ENCODE data around the gene CRK.
"Not testable (repeated sequence)": the region's sequence is repeated elsewhere in the genome, so short reads cannot be mapped to it uniquely, and the experiment has no call there.

The CRK gene

DNA sequence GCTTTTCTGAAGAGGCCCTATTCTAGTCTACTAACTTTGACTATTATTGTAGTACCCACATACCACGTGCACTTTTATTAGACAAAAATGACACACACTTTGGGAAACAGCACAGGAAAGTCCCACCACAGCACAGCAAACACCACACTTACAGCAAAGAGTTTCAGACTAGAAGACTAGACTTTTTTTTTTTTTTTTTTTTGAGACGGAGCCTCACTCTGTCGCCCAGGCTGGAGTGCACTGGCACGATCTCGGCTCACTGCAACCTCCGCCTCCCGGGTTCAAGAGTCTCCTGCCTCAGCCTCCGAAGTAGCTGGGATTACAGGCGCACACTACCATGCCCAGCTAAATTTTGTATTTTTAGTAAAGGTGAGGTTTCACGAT, 76.1 kb downstream of the CRK start:
- no peak for DNase-seq

DNA sequence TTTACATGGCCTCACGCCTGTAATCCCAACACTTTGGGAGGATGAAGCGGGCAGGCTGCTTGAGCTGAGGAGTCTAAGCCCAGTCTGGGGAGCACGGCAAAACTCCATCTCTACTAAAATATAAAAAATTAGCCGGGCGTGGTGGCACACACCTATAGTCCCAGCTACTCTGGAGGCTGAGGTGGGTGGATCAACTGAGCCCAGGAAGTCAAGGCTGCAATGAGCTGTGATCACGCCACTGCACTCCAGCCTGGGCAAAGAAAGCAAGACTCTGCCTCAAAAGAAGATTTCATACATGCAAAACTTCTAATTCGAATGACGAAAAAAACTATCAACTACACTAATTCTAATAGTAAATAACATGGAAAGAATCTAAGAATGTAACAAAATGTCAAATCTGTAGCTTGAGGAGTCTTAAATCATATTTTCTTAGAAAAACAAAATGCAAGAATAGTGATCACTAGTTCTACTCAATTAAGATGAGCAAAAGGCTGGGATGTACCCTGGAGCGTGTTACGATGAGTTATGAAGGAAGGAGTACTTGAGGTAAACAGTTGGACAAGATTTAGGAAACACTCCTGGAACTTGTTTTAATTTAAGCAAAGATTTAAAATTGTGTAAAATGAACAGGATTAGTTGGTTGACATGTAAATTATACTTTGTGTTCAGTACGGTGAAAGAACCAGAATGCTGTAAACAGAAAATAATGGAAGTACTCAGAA, 76.7 kb downstream of the CRK start:
- no peak for DNase-seq

DNA sequence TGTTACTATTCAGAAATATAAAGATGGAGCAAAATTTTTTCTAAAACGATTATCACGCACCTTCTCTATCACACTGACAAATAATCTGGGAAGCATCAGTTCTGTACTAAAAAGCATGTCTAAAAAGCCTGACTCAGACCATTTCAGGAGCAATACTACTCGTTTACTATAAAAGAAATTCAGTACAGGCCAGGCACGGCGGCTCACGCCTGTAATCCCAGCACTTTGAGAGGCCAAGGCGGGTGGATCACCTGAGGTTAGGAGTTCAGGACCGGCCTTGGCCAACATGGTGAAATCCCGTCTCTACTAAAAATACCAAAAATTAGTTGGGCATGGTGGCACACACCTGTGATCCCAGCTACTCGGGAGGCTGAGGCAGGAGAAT, 77.6 kb downstream of the CRK start:
- DNase-seq = not testable (repeated sequence)

- no peak for DNase-seq
These were observed 78.7 kb downstream of the CRK start for GRCh38 chr17:1377334-1377733.

GRCh38 chr17:1376061-1376460, 80.0 kb downstream of the CRK start:
- no peak for DNase-seq

- no peak for DNase-seq
These were observed 80.4 kb downstream of the CRK start for GRCh38 chr17:1375615-1376014.

DNA sequence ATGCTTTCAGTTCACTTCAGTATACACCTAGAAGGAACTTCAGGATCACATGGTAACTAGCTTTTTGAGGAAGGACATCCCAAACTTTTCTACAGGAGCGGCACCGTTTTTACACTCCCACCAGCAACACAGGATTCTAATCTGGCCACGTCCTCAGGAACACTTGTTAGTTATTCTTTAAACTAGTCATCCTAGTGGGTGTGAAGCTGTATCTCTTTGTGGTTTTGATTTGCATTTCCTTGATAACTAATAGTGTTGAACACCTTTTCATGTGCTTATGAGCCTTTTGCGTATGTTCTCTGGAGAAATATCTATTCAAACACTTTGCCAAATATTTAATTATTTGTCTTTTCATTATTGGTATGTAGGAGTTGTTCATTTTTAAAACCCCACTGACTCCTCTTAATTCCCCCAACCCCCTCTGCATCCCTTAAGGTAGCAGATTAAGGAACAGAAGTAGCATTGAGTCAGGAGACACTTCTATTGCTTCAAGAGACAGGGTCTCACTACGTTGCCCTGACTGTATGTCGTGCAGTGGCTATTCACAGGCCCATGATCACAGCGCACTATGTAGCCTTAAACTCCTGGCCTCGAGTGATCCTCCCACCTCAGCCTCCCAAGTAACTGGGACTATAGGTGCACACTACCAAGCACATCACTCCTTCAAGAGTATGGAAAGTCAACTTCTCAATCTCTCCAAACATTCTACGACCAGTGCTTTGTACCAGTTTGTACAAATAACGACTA, 81.4 kb downstream of the CRK start:
- no peak for DNase-seq

DNA sequence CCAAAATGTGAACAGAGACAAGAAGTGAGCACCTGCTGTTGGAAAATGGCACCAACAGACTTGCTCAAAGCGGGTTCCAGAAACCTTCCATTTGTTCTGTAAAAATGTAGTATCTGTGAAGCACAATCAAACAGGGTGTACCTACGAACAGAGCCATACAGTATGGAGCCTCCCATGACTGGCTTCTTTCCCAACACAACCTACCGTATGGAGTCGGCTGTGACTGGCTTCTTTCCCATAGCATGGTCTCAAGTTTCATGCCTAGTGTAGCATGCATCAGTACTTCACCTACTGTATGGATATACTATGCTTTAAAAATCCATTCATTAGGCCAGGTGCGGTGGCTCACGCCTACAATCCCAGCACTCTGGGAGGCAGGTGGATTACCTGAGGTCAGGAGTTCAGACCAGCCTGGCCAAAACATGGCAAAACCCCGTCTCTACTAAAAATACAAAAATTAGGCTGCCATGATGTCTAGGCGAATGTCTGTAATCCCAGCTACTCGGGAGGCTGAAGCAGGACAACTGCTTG, 82.3 kb downstream of the CRK start:
- no peak for DNase-seq

GRCh38 chr17:1372618-1373017, 83.4 kb downstream of the CRK start:
- no peak for DNase-seq

- no peak for DNase-seq
These were observed 84.0 kb downstream of the CRK start for GRCh38 chr17:1371893-1372590.
